GM12878 (cell line): ENCODE measurements around the gene NXN. TPM values are rescaled to one million over a fixed set of nuclear protein-coding genes. Genes with fewer than 3 reads are reported as not detected.

Experiments used
- ATAC-seq: fragments of 200-7000 bp; cut with Tn5 transposase; 3 replicates; pipeline ENCODE4 v1.9.1; 2020; ENCODE audit warnings: mild to moderate bottlenecking, moderate library complexity
- BruUV-seq: library from RNA; stranded (reverse); fragments of 400-500 nt; replicated peaks from 2 replicates; lab custom pipeline; 2021; lab: Mats Ljungman, UMichigan
- CTCF ChIA-PET: fragments of 300-600 bp; sonication (Branson Sonifier 250); formaldehyde crosslinking; extraction: SDS; loops from one replicate; lab custom pipeline; 2021; ENCODE audit warnings: inconsistent platforms; lab: Yijun Ruan, JAX
- POLR2A ChIA-PET: fragments of 350-600 bp; formaldehyde crosslinking; extraction: SDS; loops from one replicate; lab custom pipeline; 2021; ENCODE audit warnings: inconsistent platforms; lab: Charles Lee
- RAD21 ChIA-PET: fragments of 300-600 bp; sonication (Branson Sonifier 250); formaldehyde crosslinking; loops from one replicate; lab custom pipeline; 2023; ENCODE audit warnings: antibody characterized with exemption; ENCODE audit not compliant: unreplicated experiment; lab: Charles Lee
- SMC1A ChIA-PET: fragments of 300-600 bp; sonication (Branson Sonifier 250); formaldehyde crosslinking; loops from one replicate; lab custom pipeline; 2023; ENCODE audit not compliant: unreplicated experiment, uncharacterized antibody; lab: Charles Lee
- DNase-seq: peaks from one replicate; pipeline ENCODE4 v3.0.0-alpha.2; 2011; ENCODE audit warnings: low read depth, low spot score
- FAIRE-seq: peaks from 3 replicates; lab custom pipeline; 2011; peaks lifted over from hg19 to GRCh38; lab: Jason Lieb, UNC
- H2AFZ ChIP-seq: 2 replicates; pipeline ENCODE4 v1.6.0; 2011; ENCODE audit warnings: low read depth, low read length, control low read depth; ENCODE audit not compliant: control insufficient read depth
- H3K27ac ChIP-seq: 2 replicates; pipeline ENCODE4 v1.5.1; 2011; ENCODE audit warnings: control low read depth; ENCODE audit not compliant: control insufficient read depth, insufficient read depth
- H3K27me3 ChIP-seq, 2 experiments: replicated peaks in 1 of 2; 2 replicates each; pipeline versions ENCODE4 v1.6.0 to v1.6.1; 2011; ENCODE audit warnings: low read length in 1 of 2; ENCODE audit not compliant: control insufficient read depth in 2 of 2, insufficient read depth in 2 of 2
- H3K36me3 ChIP-seq, 2 experiments: 2 replicates each; pipeline ENCODE4 v1.5.1; 2011; ENCODE audit warnings: low read length in 1 of 2; ENCODE audit not compliant: control insufficient read depth in 2 of 2, insufficient read depth in 2 of 2
- H3K4me1 ChIP-seq: 2 replicates; pipeline ENCODE4 v1.6.1; 2011; ENCODE audit warnings: mild to moderate bottlenecking, low read length, moderate library complexity, mixed read lengths; ENCODE audit not compliant: control insufficient read depth, insufficient read depth
- H3K4me2 ChIP-seq: 2 replicates; pipeline ENCODE4 v1.6.0; 2011; ENCODE audit warnings: control low read depth; ENCODE audit not compliant: control insufficient read depth, insufficient read depth
- H3K4me3 ChIP-seq: fragments of 200-600 bp; sonication (generic); 2 replicates; pipeline ENCODE4 v1.5.1; 2016
- H3K79me2 ChIP-seq: 2 replicates; pipeline ENCODE4 v1.6.0; 2011; ENCODE audit warnings: low read length; ENCODE audit not compliant: control insufficient read depth, insufficient read depth
- H3K9ac ChIP-seq: 2 replicates; pipeline ENCODE4 v1.8.0; 2011; ENCODE audit warnings: low read length, control low read depth, mixed read lengths; ENCODE audit not compliant: control insufficient read depth, insufficient read depth
- H3K9me3 ChIP-seq: replicated peaks from 3 replicates; pipeline ENCODE4 v1.5.1; 2011; ENCODE audit warnings: mild to moderate bottlenecking, low read length; ENCODE audit not compliant: control insufficient read depth, insufficient read depth
- H4K20me1 ChIP-seq: 2 replicates; pipeline ENCODE4 v1.6.0; 2011; ENCODE audit not compliant: control insufficient read depth, insufficient read depth
- ATF7 ChIP-seq: fragments of 450-650 bp; IDR thresholded peaks from 2 replicates; pipeline ENCODE4 v1.6.1; 2016; ENCODE audit warnings: low read depth, mild to moderate bottlenecking
- CEBPZ ChIP-seq: fragments of 150-350 bp; IDR thresholded peaks from 2 replicates; pipeline ENCODE4 v1.6.1; 2016; ENCODE audit warnings: low read depth, low read length
- CHD4 ChIP-seq: fragments of 200-600 bp; sonication (generic); IDR thresholded peaks from 2 replicates; pipeline ENCODE4 v1.6.1; 2016; ENCODE audit warnings: mild to moderate bottlenecking
- E2F8 ChIP-seq: fragments of 450-650 bp; IDR thresholded peaks from 2 replicates; pipeline ENCODE4 v1.6.1; 2018; ENCODE audit warnings: mild to moderate bottlenecking, low read depth, moderate library complexity; ENCODE audit not compliant: partially characterized antibody
- FOXK2 ChIP-seq: fragments of 450-650 bp; IDR thresholded peaks from 2 replicates; pipeline ENCODE4 v1.6.1; 2017; ENCODE audit warnings: mild to moderate bottlenecking, moderate library complexity
- MTA2 ChIP-seq: fragments of 450-650 bp; IDR thresholded peaks from 2 replicates; pipeline ENCODE4 v1.6.1; 2016; ENCODE audit warnings: low read depth, mild to moderate bottlenecking, moderate library complexity
- NFYB ChIP-seq: IDR thresholded peaks from 2 replicates; pipeline ENCODE4 v1.6.1; 2011; ENCODE audit warnings: low read depth, mild to moderate bottlenecking, low read length, improper control_type of control experiment, moderate library complexity; ENCODE audit not compliant: insufficient read depth
- RELB ChIP-seq: fragments of 450-650 bp; IDR thresholded peaks from 2 replicates; pipeline ENCODE4 v1.6.1; 2017; ENCODE audit warnings: low read depth, mild to moderate bottlenecking, moderate library complexity
- SKIL ChIP-seq: fragments of 450-650 bp; IDR thresholded peaks from 2 replicates; pipeline ENCODE4 v1.6.1; 2017; ENCODE audit warnings: mild to moderate bottlenecking, low read depth, inconsistent platforms; ENCODE audit not compliant: poor library complexity, severe bottlenecking
- SREBF1 ChIP-seq: IDR thresholded peaks from 2 replicates; pipeline ENCODE4 v1.6.1; 2012; ENCODE audit warnings: mild to moderate bottlenecking, low read length
- WGBS: methylation state at CpG from one replicate; pipeline ENCODE4 v1.1.6; 2016; ENCODE audit warnings: low lambda C conversion rate; ENCODE audit not compliant: insufficient replicate concordance, insufficient coverage; ENCODE audit errors: missing lambda C conversion rate; 5-methylcytosine and 5-hydroxymethylcytosine counted together
- in situ Hi-C: fragments of 300-500 bp; cut with MboI; formaldehyde crosslinking; loops from 9 replicates; pipeline ENCODE4 v1.14.3; 2018; ENCODE audit warnings: mixed read lengths
- intact Hi-C: fragments of 100-400 bp; cut with micrococcal nuclease; formaldehyde crosslinking; loops from one replicate; pipeline ENCODE4 v1.14.2; 2022; ENCODE audit not compliant: unreplicated experiment
- polyA plus RNA-seq, 11 experiments: library from polyadenylated mRNA; depleted of rRNA in 4 of 11; unstranded in 6 of 11; stranded (reverse) in 5 of 11; fragments of >200 nt; fragmentation: Nextera tagmentation in 4 of 11; fragmentation: Illumina TruSeq in 1 of 11; extraction: Ambion mirVana in 4 of 11; extraction: Trizol in 1 of 11; gene quantifications; 1 replicate in 1 of 11; 2 replicates in 10 of 11; pipeline versions ENCODE4 v1.2.1 to v1.2.3, GENCODE V29; 2011 to 2016; ENCODE audit warnings: inconsistent platforms in 2 of 11, missing spikeins in 2 of 11, low read depth in 1 of 11
- total RNA-seq, 4 experiments: library from RNA; depleted of rRNA in 3 of 4; stranded (reverse); fragments of >200 nt in 3 of 4; fragmentation: Illumina TruSeq in 1 of 4; extraction: Trizol in 1 of 4; gene quantifications; 2 replicates each; pipeline versions ENCODE4 v1.2.1 to v1.2.3, GENCODE V29; 2013 to 2021

Gene NXN
- total and polyA plus RNA-seq, 10 of the 15 experiments (the other 5 are each of a cell fraction or from before 2014, with no cell fraction given), result 0.04 to 1.2 (median 0.30) TPM

- ChIA-PET SMC1A (no interaction called here), RAD21 (no interaction called here), POLR2A (no interaction called here), CTCF (no interaction called here)
- no TSS peak for BruUV-seq
- no peak overlapping the region for H2AFZ ChIP-seq
- in situ Hi-C loops (no loop called here), intact Hi-C loops (no loop called here)
- H3K4me2 ChIP-seq, result no peak overlapping the region
- ATAC-seq (no peak), DNase-seq (no peak), FAIRE-seq (no peak)
- no peaks in the 10 kb centered on the region for H3K36me3 ChIP-seq
- H3K79me2 ChIP-seq, result no peaks in the 10 kb centered on the region
- no peaks in the 10 kb centered on the region; a peak in 2 of 4 replicates for H3K27me3 ChIP-seq
- H3K9me3 ChIP-seq, result no peaks in the 10 kb centered on the region
- H3K9ac ChIP-seq, result no peak overlapping the region
- WGBS, result 63% methylated on average over 9 of the region's 9 CpGs
- no peaks in the 10 kb centered on the region for H3K4me1 ChIP-seq
- H3K27ac ChIP-seq, result no peak overlapping the region
- H3K4me3 ChIP-seq, result no peak overlapping the region
- no peaks in the 10 kb centered on the region for H4K20me1 ChIP-seq
- TF ChIP-seq MTA2 (no peak), SKIL (no peak), CEBPZ (no peak), RELB (no peak), SREBF1 (no peak), E2F8 (no peak), NFYB (no peak), FOXK2 (no peak), ATF7 (no peak), CHD4 (no peak)
Measured at GRCh38 chr17:923633-924032, 55.9 kb downstream of the NXN start.
